H1 (cell line): Measurements from ENCODE around the gene SMPD2. TPM values are rescaled to one million over a fixed set of nuclear protein-coding genes. Genes with fewer than 3 reads are reported as not detected.

Experiments used
- CTCF ChIA-PET: fragments of 300-600 bp; sonication (Branson Sonifier 250); formaldehyde crosslinking; loops from one replicate; lab custom pipeline; 2021; ENCODE audit not compliant: partially characterized antibody; lab: Charles Lee
- POLR2A ChIA-PET: fragments of 300-600 bp; sonication (Branson Sonifier 250); formaldehyde crosslinking; loops from one replicate; lab custom pipeline; 2021; ENCODE audit warnings: inconsistent platforms; ENCODE audit not compliant: partially characterized antibody; lab: Charles Lee
- DNase-seq, 2 experiments: peaks; one replicate each; pipeline versions ENCODE4 v3.0.0 to v3.0.0-alpha.2; 2010 to 2022; ENCODE audit warnings: low spot score in 2 of 2, low read depth in 1 of 2, mixed read lengths in 1 of 2
- FAIRE-seq: peaks from 2 replicates; lab custom pipeline; 2011; peaks lifted over from hg19 to GRCh38; lab: Jason Lieb, UNC
- H2AFZ ChIP-seq: 2 replicates; pipeline ENCODE4 v1.8.1; 2012; ENCODE audit warnings: low read length, inconsistent platforms
- H2AK5ac ChIP-seq: 2 replicates; pipeline ENCODE4 v1.6.1; 2013; ENCODE audit warnings: low read depth, low read length
- H2BK120ac ChIP-seq: replicated peaks from 2 replicates; pipeline ENCODE3; 2013; ENCODE audit warnings: low read depth, low read length, inconsistent platforms
- H2BK12ac ChIP-seq: 2 replicates; pipeline ENCODE4 v1.6.1; 2013; ENCODE audit warnings: low read depth, low read length
- H2BK15ac ChIP-seq: 2 replicates; pipeline ENCODE4 v1.6.1; 2013; ENCODE audit warnings: low read length
- H2BK20ac ChIP-seq: 2 replicates; pipeline ENCODE4 v1.6.1; 2013; ENCODE audit warnings: low read length
- H2BK5ac ChIP-seq: 2 replicates; pipeline ENCODE4 v1.6.1; 2013; ENCODE audit warnings: low read depth, low read length
- H3K14ac ChIP-seq: 2 replicates; pipeline ENCODE4 v1.6.1; 2013; ENCODE audit warnings: inconsistent platforms; ENCODE audit not compliant: insufficient read length
- H3K18ac ChIP-seq: 2 replicates; pipeline ENCODE4 v1.6.1; 2013; ENCODE audit warnings: low read length; ENCODE audit errors: extremely low read depth
- H3K23ac ChIP-seq: 2 replicates; pipeline ENCODE4 v1.6.1; 2013; ENCODE audit warnings: inconsistent platforms; ENCODE audit not compliant: insufficient read length
- H3K23me2 ChIP-seq: 2 replicates; pipeline ENCODE4 v1.6.1; 2013; ENCODE audit warnings: low read depth, low read length
- H3K27ac ChIP-seq: 2 replicates; pipeline ENCODE4 v1.6.1; 2011; ENCODE audit warnings: low read depth, low read length, inconsistent platforms
- H3K27me3 ChIP-seq, 4 experiments: replicated peaks in 1 of 4; 1 replicate in 1 of 4; 2 replicates in 3 of 4; pipeline versions ENCODE4 v1.6.1 to v1.8.1; 2011 to 2013; ENCODE audit warnings: low read length in 3 of 4, mild to moderate bottlenecking in 3 of 4, inconsistent platforms in 2 of 4, mixed read lengths in 2 of 4, moderate library complexity in 1 of 4; ENCODE audit not compliant: control insufficient read depth in 3 of 4, insufficient read depth in 3 of 4; ENCODE audit errors: extremely low read depth in 1 of 4
- H3K36me3 ChIP-seq, 4 experiments: 2 replicates each; pipeline versions ENCODE4 v1.6.1 to v1.8.1; 2011 to 2013; ENCODE audit warnings: mild to moderate bottlenecking in 4 of 4, low read length in 3 of 4, moderate library complexity in 2 of 4, control low read depth in 1 of 4, inconsistent platforms in 1 of 4; ENCODE audit not compliant: insufficient read depth in 4 of 4, control insufficient read depth in 2 of 4
- H3K4ac ChIP-seq: replicated peaks from 2 replicates; pipeline ENCODE3; 2013; ENCODE audit warnings: low read length, low read depth, mixed read lengths, inconsistent platforms; ENCODE audit not compliant: insufficient read length
- H3K4me1 ChIP-seq, 4 experiments: replicated peaks in 1 of 4; 1 replicate in 1 of 4; 2 replicates in 3 of 4; pipeline versions ENCODE4 v1.6.1 to v1.8.1; 2011 to 2013; ENCODE audit warnings: low read length in 3 of 4, inconsistent platforms in 2 of 4, mixed read lengths in 1 of 4; ENCODE audit not compliant: insufficient read depth in 4 of 4, control insufficient read depth in 3 of 4
- H3K4me2 ChIP-seq, 2 experiments: 2 replicates each; pipeline versions ENCODE4 v1.6.1 to v1.8.1; 2011 to 2013; ENCODE audit warnings: low read depth in 2 of 2, low read length in 2 of 2, control low read depth in 1 of 2, inconsistent platforms in 1 of 2, mild to moderate bottlenecking in 1 of 2; ENCODE audit not compliant: insufficient read depth in 1 of 2
- H3K4me3 ChIP-seq, 4 experiments: fragments of 200-600, 300-600 bp in 1 of 4; sonication (generic), shearing (Covaris generic), sonication (Bioruptor Twin) in 1 of 4; 2 replicates each; pipeline versions ENCODE4 v1.5.1 to v1.8.1; 2011 to 2016; ENCODE audit warnings: low read length in 4 of 4, low read depth in 3 of 4, control low read depth in 2 of 4, inconsistent platforms in 2 of 4, mild to moderate bottlenecking in 2 of 4, mixed read lengths in 1 of 4, moderate library complexity in 1 of 4; ENCODE audit not compliant: insufficient read depth in 2 of 4; ENCODE audit errors: extremely low read depth in 1 of 4
- H3K56ac ChIP-seq: replicated peaks from 2 replicates; pipeline ENCODE3; 2013; ENCODE audit warnings: low read depth, mild to moderate bottlenecking, mixed read lengths, low read length, inconsistent platforms; ENCODE audit not compliant: insufficient read length
- H3K79me1 ChIP-seq: 2 replicates; pipeline ENCODE4 v1.6.1; 2013; ENCODE audit warnings: low read depth, low read length, control low read depth
- H3K79me2 ChIP-seq, 2 experiments: 2 replicates each; pipeline versions ENCODE4 v1.6.1 to v1.8.1; 2012 to 2013; ENCODE audit warnings: low read length in 2 of 2, mild to moderate bottlenecking in 2 of 2, inconsistent platforms in 1 of 2; ENCODE audit not compliant: insufficient read depth in 2 of 2, control insufficient read depth in 1 of 2
- H3K9ac ChIP-seq, 4 experiments: replicated peaks in 1 of 4; 1 replicate in 1 of 4; 2 replicates in 3 of 4; pipeline versions ENCODE4 v1.6.1 to v1.8.1; 2011 to 2013; ENCODE audit warnings: low read depth in 3 of 4, low read length in 3 of 4, control low read depth in 2 of 4, mild to moderate bottlenecking in 2 of 4, moderate library complexity in 2 of 4, inconsistent platforms in 1 of 4; ENCODE audit errors: extremely low read depth in 1 of 4
- H3K9me3 ChIP-seq, 2 experiments: 2 replicates each; pipeline versions ENCODE4 v1.6.1 to v1.8.1; 2012 to 2013; ENCODE audit warnings: mild to moderate bottlenecking in 2 of 2, moderate library complexity in 2 of 2, control low read depth in 1 of 2, inconsistent platforms in 1 of 2, low read depth in 1 of 2, low read length in 1 of 2, mixed read lengths in 1 of 2; ENCODE audit not compliant: insufficient read depth in 2 of 2
- H4K20me1 ChIP-seq, 2 experiments: replicated peaks in 1 of 2; 2 replicates each; pipeline versions ENCODE3 to v1.8.1; 2011 to 2013; ENCODE audit warnings: inconsistent platforms in 2 of 2, low read length in 2 of 2, mild to moderate bottlenecking in 1 of 2; ENCODE audit not compliant: insufficient read depth in 2 of 2, control insufficient read depth in 1 of 2
- H4K5ac ChIP-seq: 2 replicates; pipeline ENCODE4 v1.6.1; 2013; ENCODE audit warnings: low read length, low read depth, mixed read lengths, inconsistent platforms; ENCODE audit not compliant: insufficient read length
- H4K8ac ChIP-seq: 2 replicates; pipeline ENCODE4 v1.8.0; 2013; ENCODE audit warnings: mild to moderate bottlenecking, moderate library complexity, low read length, inconsistent platforms; ENCODE audit not compliant: insufficient read depth; ENCODE audit errors: extremely low read depth
- H4K91ac ChIP-seq: replicated peaks from 2 replicates; pipeline ENCODE3; 2013; ENCODE audit warnings: low read length, mixed read lengths, inconsistent platforms; ENCODE audit not compliant: insufficient read length
- CHD1 ChIP-seq: IDR thresholded peaks from 2 replicates; pipeline ENCODE4 v1.6.1; 2012; ENCODE audit warnings: low read depth, low read length, improper control_type of control experiment
- WGBS, 2 experiments: shearing (Covaris generic) in 1 of 2; methylation state at CpG; one replicate each; pipeline versions ENCODE4 v1.1.6 to v1.1.7; 2013 to 2015; ENCODE audit warnings: low lambda C conversion rate in 2 of 2, mixed read lengths in 2 of 2, inconsistent platforms in 1 of 2, low coverage in 1 of 2, missing lambda C conversion rate in 1 of 2; ENCODE audit not compliant: insufficient replicate concordance in 2 of 2, insufficient coverage in 1 of 2, insufficient read length in 1 of 2; ENCODE audit errors: extremely low coverage in 1 of 2, missing lambda C conversion rate in 1 of 2; 5-methylcytosine and 5-hydroxymethylcytosine counted together
- polyA plus RNA-seq, 7 experiments: library from polyadenylated mRNA; depleted of rRNA in 3 of 7; stranded (reverse) in 5 of 7; unstranded in 2 of 7; fragments of >200 nt in 5 of 7; fragments of 200-250 nt in 2 of 7; gene quantifications; 1 replicate in 5 of 7; 2 replicates in 1 of 7; 4 replicates in 1 of 7; pipeline versions ENCODE4 v1.2.1 to v1.2.3, GENCODE V29; 2011 to 2013; ENCODE audit warnings: missing spikeins in 2 of 7, mixed read lengths in 2 of 7
- total RNA-seq: library from RNA; stranded (reverse); fragmentation: NEBNext Ultra II Directional; extraction: Animal tissue kit (Norgen Biotek cat#: 25700); gene quantifications from 2 replicates; pipeline ENCODE4 v1.2.1, GENCODE V29; 2021

Gene SMPD2
- total and polyA plus RNA-seq, 2 of the 8 experiments (the other 6 are each of a cell fraction or from before 2014, with no cell fraction given), result 11.5 to 17.2 TPM

- no peak overlapping the region for H3K4me3 ChIP-seq
- no peaks in the 10 kb centered on the region for H3K9me3 ChIP-seq
- H2BK15ac ChIP-seq, result no peak overlapping the region
- no peak overlapping the region for H2AK5ac ChIP-seq
- H3K14ac ChIP-seq, result no peak overlapping the region
- no peak overlapping the region for H3K23ac ChIP-seq
- DNase-seq (no peak), FAIRE-seq (no peak)
- no peaks in the 10 kb centered on the region; the same call in 1 of the 2 replicates for H3K79me1 ChIP-seq
- ChIA-PET CTCF (interaction anchor here (1.0 kb wide), 1 partner anchor 92 kb away, joined by 3 read pairs; no protein-coding TSS in a partner anchor), POLR2A (interaction anchor here (0.6 kb wide), 1 partner anchor 1389 kb away, joined by 3 read pairs; no protein-coding TSS in a partner anchor)
- H3K27ac ChIP-seq, result no peak overlapping the region
- peaks cover 2 to 9% (median 6%) of the 10 kb centered on the region in 4 experiments; a peak in 5 of 8 replicates for H3K36me3 ChIP-seq
- peaks cover 2% of the 10 kb centered on the region; the same call in 1 of the 2 replicates for H3K23me2 ChIP-seq
- no peak overlapping the region for H2BK12ac ChIP-seq
- no peak for TF ChIP-seq CHD1
- no peak overlapping the region for H2AFZ ChIP-seq
- WGBS, 2 experiments, result 87% methylated on average over 1 of the region's 1 CpG; no CpG with 5 or more reads in 1 of the 2 experiments
- H3K79me2 ChIP-seq, result peaks cover 10 to 16% of the 10 kb centered on the region in 2 experiments
- H3K27me3 ChIP-seq, result no peaks in the 10 kb centered on the region
- no peak overlapping the region for H3K56ac ChIP-seq
- no peak overlapping the region for H3K4ac ChIP-seq
- no peak overlapping the region for H3K18ac ChIP-seq
- no peak overlapping the region for H4K5ac ChIP-seq
- 0 out of 7 replicates have a peak overlapping the region, but pooled peaks of 1 of the 4 experiments have one; percentile 1 for H3K9ac ChIP-seq
- H4K8ac ChIP-seq, result no peak overlapping the region
- no peak overlapping the region for H4K91ac ChIP-seq
- no peak overlapping the region for H3K4me2 ChIP-seq
- no peaks in the 10 kb centered on the region for H4K20me1 ChIP-seq
- H3K4me1 ChIP-seq, result peaks cover 5 to 13% (median 9%) of the 10 kb centered on the region in 4 experiments
- H2BK5ac ChIP-seq, result no peak overlapping the region
- H2BK120ac ChIP-seq, result no peak overlapping the region
- no peak overlapping the region for H2BK20ac ChIP-seq
These were observed 45.5 kb downstream of the SMPD2 start for GRCh38 chr6:109486068-109486467.
